HCT116 (cell line): ENCODE results near the gene PFDN2. TPM values are rescaled to one million over a fixed set of nuclear protein-coding genes. Genes with fewer than 3 reads are reported as not detected.
A peak's percentile ranks its signal among the peaks of the same experiment; 100 is the strongest.

Experiments used
- ATAC-seq: fragments of 200-7000 bp; cut with Tn5 transposase; 2 replicates; pipeline ENCODE4 v1.9.1; 2020; ENCODE audit warnings: mild to moderate bottlenecking, moderate library complexity
- BruUV-seq: library from RNA; stranded (reverse); fragments of 400-500 nt; replicated peaks from 2 replicates; lab custom pipeline; 2021; lab: Mats Ljungman, UMichigan
- CTCF ChIA-PET: fragments of 300-600 bp; sonication (Branson Sonifier 250); formaldehyde crosslinking; loops from one replicate; lab custom pipeline; 2021; ENCODE audit warnings: antibody characterized with exemption; lab: Charles Lee
- POLR2A ChIA-PET: fragments of 300-600, 350-600 bp; sonication (Branson Sonifier 250); formaldehyde crosslinking; loops from one replicate; lab custom pipeline; 2021; ENCODE audit warnings: antibody characterized with exemption; lab: Charles Lee
- RAD21 ChIA-PET, 2 experiments: fragments of 300-600 bp; sonication (Branson Sonifier 250); formaldehyde crosslinking; loops; one replicate each; lab custom pipeline; 2023; ENCODE audit warnings: low total read pairs in 2 of 2; ENCODE audit not compliant: uncharacterized antibody in 2 of 2, unreplicated experiment in 2 of 2, low non-redundant PET in 1 of 2; lab: Charles Lee
- DNase-seq: peaks from one replicate; pipeline ENCODE4 v3.0.0-alpha.2; 2010; ENCODE audit warnings: low read depth, low spot score
- H2AFZ ChIP-seq: fragments of 200-600 bp; shearing (Covaris generic), sonication (generic); 2 replicates; pipeline ENCODE4 v1.6.1; 2017; ENCODE audit warnings: low read depth, mixed run types, mixed read lengths, antibody characterized with exemption, low read length; ENCODE audit not compliant: poor library complexity, severe bottlenecking
- H3K27ac ChIP-seq: 2 replicates; pipeline ENCODE4 v1.5.1; 2012; ENCODE audit warnings: low read depth, low read length
- H3K27me3 ChIP-seq: fragments of 200-600 bp; sonication (generic); 2 replicates; pipeline ENCODE4 v1.6.1; 2016; ENCODE audit warnings: mixed run types, low read length, mixed read lengths; ENCODE audit not compliant: insufficient read depth
- H3K36me3 ChIP-seq, 2 experiments: fragments of 200-500 bp in 1 of 2; fragments of 200-600 bp in 1 of 2; sonication (Bioruptor generic) in 1 of 2; sonication (generic) in 1 of 2; 2 replicates each; pipeline versions ENCODE4 v1.5.1 to v1.6.1; 2014 to 2016; ENCODE audit warnings: low read length in 2 of 2, inconsistent platforms in 1 of 2, mixed read lengths in 1 of 2, mixed run types in 1 of 2; ENCODE audit not compliant: insufficient read depth in 2 of 2, control insufficient read depth in 1 of 2
- H3K4me1 ChIP-seq, 2 experiments: fragments of 200-600 bp in 1 of 2; sonication (generic) in 1 of 2; 2 replicates each; pipeline versions ENCODE4 v1.5.1 to v1.6.1; 2012 to 2017; ENCODE audit warnings: low read length in 2 of 2, inconsistent platforms in 1 of 2, mild to moderate bottlenecking in 1 of 2, mixed read lengths in 1 of 2, mixed run types in 1 of 2, moderate library complexity in 1 of 2; ENCODE audit not compliant: insufficient read depth in 2 of 2, control insufficient read depth in 1 of 2
- H3K4me2 ChIP-seq: fragments of 200-600 bp; sonication (generic); 2 replicates; pipeline ENCODE4 v1.6.1; 2017; ENCODE audit warnings: mixed run types, low read length, mixed read lengths
- H3K4me3 ChIP-seq, 2 experiments: fragments of 200-600 bp in 1 of 2; sonication (generic) in 1 of 2; replicated peaks in 1 of 2; 2 replicates each; pipeline ENCODE4 v1.5.1; 2011 to 2016; ENCODE audit warnings: low read length in 2 of 2, control low read depth in 1 of 2, low read depth in 1 of 2, mild to moderate bottlenecking in 1 of 2, mixed read lengths in 1 of 2, mixed run types in 1 of 2
- H3K79me2 ChIP-seq: fragments of 200-600 bp; sonication (generic); 2 replicates; pipeline ENCODE4 v1.6.1; 2017; ENCODE audit warnings: mild to moderate bottlenecking, mixed run types, low read length, moderate library complexity, mixed read lengths; ENCODE audit not compliant: insufficient read depth
- H3K9ac ChIP-seq: fragments of 200-600 bp; sonication (generic); 2 replicates; pipeline ENCODE4 v1.6.1; 2016; ENCODE audit warnings: low read length, mixed read lengths
- H3K9me2 ChIP-seq: fragments of 200-600 bp; sonication (generic), shearing (Covaris generic); 2 replicates; pipeline ENCODE4 v1.6.1; 2017; ENCODE audit warnings: mixed run types, mild to moderate bottlenecking, moderate library complexity; ENCODE audit not compliant: insufficient read depth
- H3K9me3 ChIP-seq, 2 experiments: fragments of 200-500 bp in 1 of 2; fragments of 200-600 bp in 1 of 2; sonication (Bioruptor generic) in 1 of 2; sonication (generic) in 1 of 2; 2 replicates each; pipeline ENCODE4 v1.6.1; 2014 to 2017; ENCODE audit warnings: low read length in 2 of 2, mixed read lengths in 2 of 2, inconsistent platforms in 1 of 2, low read depth in 1 of 2, mild to moderate bottlenecking in 1 of 2, mixed run types in 1 of 2, moderate library complexity in 1 of 2; ENCODE audit not compliant: control insufficient read depth in 1 of 2, insufficient read depth in 1 of 2
- H4K20me1 ChIP-seq: fragments of 200-600 bp; sonication (generic), shearing (Covaris generic); 2 replicates; pipeline ENCODE4 v1.6.1; 2017; ENCODE audit warnings: mixed run types, mild to moderate bottlenecking, moderate library complexity; ENCODE audit not compliant: insufficient read depth
- FOSL1 ChIP-seq: IDR thresholded peaks from 2 replicates; pipeline ENCODE4 v1.6.1; 2012; ENCODE audit warnings: low read depth
- POLR2AphosphoS5 ChIP-seq: IDR thresholded peaks from 2 replicates; pipeline ENCODE4 v1.6.1; 2011; ENCODE audit warnings: mild to moderate bottlenecking, low read depth, low read length, moderate library complexity
- RAD21 ChIP-seq: IDR thresholded peaks from 2 replicates; pipeline ENCODE4 v1.6.1; 2012; ENCODE audit warnings: low read depth, mild to moderate bottlenecking
- intact Hi-C: fragments of 100-400 bp; cut with micrococcal nuclease; formaldehyde crosslinking; loops from 2 replicates; pipeline ENCODE4 v1.10.0; 2022
- total RNA-seq: library from RNA; stranded (reverse); gene quantifications from one replicate; pipeline ENCODE4 v1.2.1, GENCODE V29; 2021; ENCODE audit not compliant: unreplicated experiment
- TF ChIP-seq, protein P1 (sequence below), 3 experiments: fragments of 200-600 bp in 1 of 3; sonication (generic) in 1 of 3; IDR thresholded peaks in 2 of 3; conservative IDR thresholded peaks in 1 of 3; 2 replicates each; pipeline ENCODE4 v1.5.1; 2012 to 2017; ENCODE audit warnings: low read depth in 2 of 3, low read length in 2 of 3, antibody characterized with exemption in 1 of 3, borderline replicate concordance in 1 of 3, control low read depth in 1 of 3, mild to moderate bottlenecking in 1 of 3, mixed read lengths in 1 of 3, mixed run types in 1 of 3, moderate library complexity in 1 of 3; ENCODE audit not compliant: insufficient read depth in 1 of 3
- TF ChIP-seq, protein P2 (sequence below): IDR thresholded peaks from 2 replicates; pipeline ENCODE4 v1.6.1; 2011; ENCODE audit warnings: mild to moderate bottlenecking, low read length, moderate library complexity; ENCODE audit not compliant: insufficient replicate concordance; ENCODE audit errors: extremely low read depth

Gene PFDN2
- total RNA-seq, 1 experiment from 2014 or later, result 179 TPM

GRCh38 chr1:161071886-161072371 is 45.9 kb downstream of the PFDN2 start:
- H3K9me2 ChIP-seq, result no peaks in the 10 kb centered on the region
- peak; percentile 66 for ATAC-seq
- POLR2A ChIA-PET, result interaction anchor here (0.6 kb wide), 1 partner anchor 44 kb away, joined by 3 read pairs; no protein-coding TSS in a partner anchor
- H2AFZ ChIP-seq, result no peak overlapping the region
- no peak overlapping the region for H3K27ac ChIP-seq
- no peak overlapping the region for H3K4me3 ChIP-seq
- BruUV-seq, result no TSS peak
- no peaks in the 10 kb centered on the region for H3K36me3 ChIP-seq
- no peaks in the 10 kb centered on the region for H4K20me1 ChIP-seq
- H3K27me3 ChIP-seq, result no peaks in the 10 kb centered on the region
- intact Hi-C loops, result loop anchor here (1.0 kb wide), 1 partner anchor 25 kb away; no protein-coding TSS in a partner anchor
- no peaks in the 10 kb centered on the region for H3K79me2 ChIP-seq
- RAD21 ChIA-PET, result interaction anchor here in 1 of 2 experiments (1.2 kb wide), 1 partner anchor 80 kb away, joined by 5 read pairs; no protein-coding TSS in a partner anchor
- H3K9ac ChIP-seq, result no peak overlapping the region
- CTCF ChIA-PET, result interaction anchor here (0.6 to 3.1 kb wide), 14 partner anchors 11 to 94 kb away, joined by 3 to 25 read pairs (median 3); partner anchors contain the start of genes KLHDC9, PPOX and USF1
- TF ChIP-seq, protein P1, sequence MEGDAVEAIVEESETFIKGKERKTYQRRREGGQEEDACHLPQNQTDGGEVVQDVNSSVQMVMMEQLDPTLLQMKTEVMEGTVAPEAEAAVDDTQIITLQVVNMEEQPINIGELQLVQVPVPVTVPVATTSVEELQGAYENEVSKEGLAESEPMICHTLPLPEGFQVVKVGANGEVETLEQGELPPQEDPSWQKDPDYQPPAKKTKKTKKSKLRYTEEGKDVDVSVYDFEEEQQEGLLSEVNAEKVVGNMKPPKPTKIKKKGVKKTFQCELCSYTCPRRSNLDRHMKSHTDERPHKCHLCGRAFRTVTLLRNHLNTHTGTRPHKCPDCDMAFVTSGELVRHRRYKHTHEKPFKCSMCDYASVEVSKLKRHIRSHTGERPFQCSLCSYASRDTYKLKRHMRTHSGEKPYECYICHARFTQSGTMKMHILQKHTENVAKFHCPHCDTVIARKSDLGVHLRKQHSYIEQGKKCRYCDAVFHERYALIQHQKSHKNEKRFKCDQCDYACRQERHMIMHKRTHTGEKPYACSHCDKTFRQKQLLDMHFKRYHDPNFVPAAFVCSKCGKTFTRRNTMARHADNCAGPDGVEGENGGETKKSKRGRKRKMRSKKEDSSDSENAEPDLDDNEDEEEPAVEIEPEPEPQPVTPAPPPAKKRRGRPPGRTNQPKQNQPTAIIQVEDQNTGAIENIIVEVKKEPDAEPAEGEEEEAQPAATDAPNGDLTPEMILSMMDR (IDR thresholded peaks at IDR 0.05 in 2 of 3, conservative IDR thresholded peaks at IDR 0.05 in 1 of 3; ENCODE audit: borderline replicate concordance in 1 of 3, insufficient read depth in 1 of 3, low read depth in 2 of 3, low read length in 2 of 3), result peak; percentile 57 to 88 (median 70)
- TF ChIP-seq FOSL1 (no peak), RAD21 (peak; percentile 90), POLR2AphosphoS5 (no peak)
- TF ChIP-seq, protein P2, sequence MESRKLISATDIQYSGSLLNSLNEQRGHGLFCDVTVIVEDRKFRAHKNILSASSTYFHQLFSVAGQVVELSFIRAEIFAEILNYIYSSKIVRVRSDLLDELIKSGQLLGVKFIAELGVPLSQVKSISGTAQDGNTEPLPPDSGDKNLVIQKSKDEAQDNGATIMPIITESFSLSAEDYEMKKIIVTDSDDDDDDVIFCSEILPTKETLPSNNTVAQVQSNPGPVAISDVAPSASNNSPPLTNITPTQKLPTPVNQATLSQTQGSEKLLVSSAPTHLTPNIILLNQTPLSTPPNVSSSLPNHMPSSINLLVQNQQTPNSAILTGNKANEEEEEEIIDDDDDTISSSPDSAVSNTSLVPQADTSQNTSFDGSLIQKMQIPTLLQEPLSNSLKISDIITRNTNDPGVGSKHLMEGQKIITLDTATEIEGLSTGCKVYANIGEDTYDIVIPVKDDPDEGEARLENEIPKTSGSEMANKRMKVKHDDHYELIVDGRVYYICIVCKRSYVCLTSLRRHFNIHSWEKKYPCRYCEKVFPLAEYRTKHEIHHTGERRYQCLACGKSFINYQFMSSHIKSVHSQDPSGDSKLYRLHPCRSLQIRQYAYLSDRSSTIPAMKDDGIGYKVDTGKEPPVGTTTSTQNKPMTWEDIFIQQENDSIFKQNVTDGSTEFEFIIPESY, result no peak
- H3K9me3 ChIP-seq, result no peaks in the 10 kb centered on the region
- no peak overlapping the region for H3K4me2 ChIP-seq
- peak; percentile 29 for DNase-seq
- H3K4me1 ChIP-seq, result peaks cover 0 to 46% of the 10 kb centered on the region in 2 experiments; a peak in 2 of 4 replicates
